WERI-Rb-1 (cell line): ENCODE results near the gene LPP.

Experiments used
- DNase-seq: peaks from one replicate; pipeline ENCODE4 v3.0.0-alpha.2; 2020
- H3K27ac ChIP-seq: fragments of 250-450 bp; sonication (Bioruptor Pico); 2 replicates; pipeline ENCODE4 v1.5.1; 2020; ENCODE audit warnings: mild to moderate bottlenecking, moderate library complexity
- H3K27me3 ChIP-seq: fragments of 250-450 bp; sonication (Bioruptor Pico); 2 replicates; pipeline ENCODE4 v1.5.1; 2021; ENCODE audit warnings: mild to moderate bottlenecking, low read depth, moderate library complexity; ENCODE audit not compliant: insufficient read depth, severe bottlenecking
- H3K36me3 ChIP-seq: fragments of 250-450 bp; sonication (Bioruptor Pico); 2 replicates; pipeline ENCODE4 v1.5.1; 2020; ENCODE audit warnings: mild to moderate bottlenecking, moderate library complexity
- H3K4me3 ChIP-seq: 2 replicates; pipeline ENCODE4 v1.5.1; 2011; ENCODE audit warnings: low read depth, mild to moderate bottlenecking, control low read depth, low read length
- H3K9me3 ChIP-seq: fragments of 250-450 bp; sonication (Bioruptor Pico); 2 replicates; pipeline ENCODE4 v1.5.1; 2021; ENCODE audit warnings: mild to moderate bottlenecking, moderate library complexity; ENCODE audit not compliant: severe bottlenecking
- CTCF ChIP-seq: IDR thresholded peaks from 2 replicates; pipeline ENCODE4 v1.5.1; 2011; ENCODE audit warnings: low read depth, mild to moderate bottlenecking, control low read depth, inconsistent platforms, low read length

Gene LPP

GRCh38 chr3:188351648-188352047 lies 197.7 kb downstream of the LPP start:
- no peak for DNase-seq
- H3K27me3 ChIP-seq = no peaks in the 10 kb centered on the region
- H3K27ac ChIP-seq = no peak overlapping the region
- H3K9me3 ChIP-seq = no peaks in the 10 kb centered on the region
- no peaks in the 10 kb centered on the region for H3K36me3 ChIP-seq
- no peak overlapping the region for H3K4me3 ChIP-seq
- no peak for TF ChIP-seq CTCF

- TF ChIP-seq CTCF = no peak
- Histone ChIP-seq H3K36me3 (no peaks in the 10 kb centered on the region), H3K4me3 (no peak overlapping the region), H3K27me3 (no peaks in the 10 kb centered on the region), H3K27ac (no peak overlapping the region), H3K9me3 (no peaks in the 10 kb centered on the region)
- DNase-seq = no peak
Observed at GRCh38 chr3:188352196-188352927, 198.4 kb downstream of the LPP start.

GRCh38 chr3:188353426-188353825 lies 199.5 kb downstream of the LPP start:
- Histone ChIP-seq H3K27me3 (no peaks in the 10 kb centered on the region), H3K4me3 (no peak overlapping the region), H3K27ac (no peak overlapping the region), H3K9me3 (no peaks in the 10 kb centered on the region), H3K36me3 (no peaks in the 10 kb centered on the region)
- DNase-seq = no peak
- no peak for TF ChIP-seq CTCF

GRCh38 chr3:188358787-188359493 lies 205.0 kb downstream of the LPP start:
- TF ChIP-seq CTCF = no peak
- Histone ChIP-seq H3K27ac (no peak overlapping the region), H3K9me3 (no peaks in the 10 kb centered on the region), H3K4me3 (no peak overlapping the region), H3K27me3 (no peaks in the 10 kb centered on the region), H3K36me3 (no peaks in the 10 kb centered on the region)
- DNase-seq = no peak

- Histone ChIP-seq H3K9me3 (no peaks in the 10 kb centered on the region), H3K36me3 (no peaks in the 10 kb centered on the region), H3K27me3 (no peaks in the 10 kb centered on the region), H3K27ac (no peak overlapping the region), H3K4me3 (no peak overlapping the region)
- no peak for DNase-seq
- TF ChIP-seq CTCF = no peak
Observed at GRCh38 chr3:188360364-188360881, 206.5 kb downstream of the LPP start.
